Fibroblast of upper back skin (primary cell): ENCODE data around the gene PFDN4.

Experiments
- DNase-seq: peaks from one replicate; pipeline ENCODE4 v3.0.0-alpha.2; 2013

PFDN4 gene

GRCh38 chr20:54207743-54208547, at the start of gene PFDN4:
TSS of gene PFDN4 (plus strand) at chr20:54208087. CDS start at chr20:54208101, 14 bp downstream.
- peak; percentile 81 for DNase-seq

- DNase-seq = no peak
Measured at GRCh38 chr20:54158226-54158625, 49.7 kb upstream of the PFDN4 start.

GRCh38 chr20:54158856-54159418, 49.0 kb upstream of the PFDN4 start:
- DNase-seq = no peak

DNA sequence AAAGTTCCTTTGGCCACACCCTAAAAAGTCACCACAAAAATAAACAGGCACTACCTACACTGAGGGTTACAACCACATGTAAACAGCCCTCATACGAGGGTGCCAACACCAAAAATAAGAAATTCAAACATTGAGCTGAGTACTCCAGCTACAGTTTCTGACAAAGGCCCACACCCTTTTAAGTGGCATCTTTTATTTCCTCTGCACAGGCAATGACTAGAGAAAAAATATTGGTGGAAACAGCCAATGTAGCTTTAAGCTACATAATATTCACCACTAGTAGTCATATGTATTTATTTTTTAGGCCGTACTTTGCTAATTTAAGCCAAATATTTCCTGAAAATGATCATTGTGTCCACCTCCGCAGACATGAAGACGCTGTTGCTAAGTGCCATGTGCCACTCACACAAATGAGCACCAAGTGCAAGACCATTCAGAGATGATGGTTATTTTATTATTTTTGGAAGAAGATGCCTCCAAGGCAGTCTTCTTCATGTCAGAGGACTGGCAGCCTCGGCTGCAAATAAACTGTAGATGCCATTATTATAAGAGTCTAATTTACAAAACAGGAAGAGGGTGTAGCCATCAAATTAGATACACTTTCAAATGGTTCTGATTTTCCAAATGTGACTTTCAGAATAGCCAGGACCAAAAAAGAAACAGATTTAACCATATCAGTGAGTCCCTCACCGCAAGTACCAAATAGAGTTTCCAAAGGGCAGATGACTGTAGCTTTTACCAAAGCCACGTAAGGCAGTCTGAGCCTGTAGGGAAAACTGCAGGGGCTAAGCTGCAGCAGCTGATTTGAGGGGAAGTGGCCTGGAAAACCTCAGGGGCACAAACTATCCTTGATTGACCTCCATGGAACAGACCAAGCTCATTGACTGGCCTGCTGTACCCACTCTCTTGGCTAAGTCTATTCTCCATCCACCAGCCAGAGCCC, 47.6 kb upstream of the PFDN4 start:
- no peak for DNase-seq

DNA sequence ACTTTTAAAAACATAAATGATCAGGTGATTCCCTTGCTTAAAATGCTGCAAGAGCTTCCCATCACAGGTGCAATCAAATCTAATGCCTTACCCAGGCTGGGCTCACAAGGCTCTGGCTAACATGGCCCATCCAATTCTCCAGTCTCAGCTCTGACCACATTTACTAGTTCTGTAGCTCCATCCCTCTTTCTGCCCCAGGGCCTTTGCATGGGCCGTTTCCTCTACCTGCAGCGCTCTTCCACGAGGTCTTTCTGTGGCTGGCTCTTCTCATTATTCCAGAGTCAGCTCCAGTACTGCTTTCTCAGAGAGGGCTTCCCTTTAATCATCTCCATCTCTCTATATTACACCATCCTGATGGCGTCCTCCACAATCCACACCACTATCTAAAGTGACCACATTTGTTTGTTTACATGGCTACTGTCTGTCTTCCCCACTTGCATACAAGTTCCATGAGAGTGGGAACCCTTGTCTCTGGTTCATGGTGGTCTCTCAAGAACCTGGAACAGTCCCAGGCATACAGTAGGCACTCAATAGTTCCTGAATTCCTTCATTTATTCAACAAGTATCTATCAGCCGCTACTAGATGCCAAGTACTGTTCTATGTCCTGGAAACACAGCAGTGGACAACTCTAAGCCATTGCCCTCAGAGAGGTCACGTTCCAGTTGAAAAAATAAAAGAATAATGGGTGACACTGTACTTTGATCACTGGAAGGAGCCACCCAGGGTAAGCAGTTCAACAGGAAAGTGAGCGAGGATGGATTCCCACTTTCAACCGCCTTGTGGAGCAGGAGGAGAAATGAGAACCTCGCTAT, 46.7 kb upstream of the PFDN4 start:
- no peak for DNase-seq

DNA sequence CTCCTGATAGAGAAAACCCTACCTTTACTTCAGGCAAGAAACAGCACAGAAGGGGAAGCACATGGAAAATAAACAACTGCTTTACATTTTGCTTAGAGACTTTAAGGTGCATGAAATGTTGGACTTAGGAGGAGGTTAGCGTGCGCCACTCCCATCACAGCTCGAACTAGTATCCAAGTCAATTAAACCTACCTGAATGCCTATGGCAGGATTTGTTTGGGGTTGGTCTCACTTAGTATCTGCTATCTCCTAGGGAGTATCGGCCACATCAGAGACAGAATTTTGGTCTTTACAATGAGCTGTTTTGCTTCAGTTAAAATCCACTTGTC, 46.1 kb upstream of the PFDN4 start:
- DNase-seq = no peak

- DNase-seq = no peak
Measured at GRCh38 chr20:54162378-54163009, 45.4 kb upstream of the PFDN4 start.

GRCh38 chr20:54163402-54163801, 44.5 kb upstream of the PFDN4 start:
- no peak for DNase-seq

- DNase-seq = no peak
Measured at GRCh38 chr20:54165014-54165413, 42.9 kb upstream of the PFDN4 start.

DNA sequence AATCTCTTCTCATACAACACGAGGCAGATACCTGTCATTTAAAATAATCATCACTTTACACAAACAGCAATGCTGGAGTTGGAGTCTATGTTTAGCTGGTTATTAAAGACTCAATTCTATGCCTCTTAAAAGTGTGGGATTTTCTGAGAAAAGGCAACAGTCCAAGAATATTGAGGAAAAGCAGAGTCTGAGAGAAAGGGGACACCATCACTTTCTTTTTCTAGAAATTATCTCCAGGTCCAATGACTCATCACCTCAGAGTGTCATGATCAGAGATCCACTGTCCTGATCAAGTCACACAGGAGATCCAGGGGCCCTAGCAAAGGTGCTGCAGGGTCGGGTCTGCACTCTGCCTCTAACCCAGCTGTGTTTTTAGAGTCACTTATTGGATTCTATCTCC, 42.1 kb upstream of the PFDN4 start:
- DNase-seq = no peak

DNA sequence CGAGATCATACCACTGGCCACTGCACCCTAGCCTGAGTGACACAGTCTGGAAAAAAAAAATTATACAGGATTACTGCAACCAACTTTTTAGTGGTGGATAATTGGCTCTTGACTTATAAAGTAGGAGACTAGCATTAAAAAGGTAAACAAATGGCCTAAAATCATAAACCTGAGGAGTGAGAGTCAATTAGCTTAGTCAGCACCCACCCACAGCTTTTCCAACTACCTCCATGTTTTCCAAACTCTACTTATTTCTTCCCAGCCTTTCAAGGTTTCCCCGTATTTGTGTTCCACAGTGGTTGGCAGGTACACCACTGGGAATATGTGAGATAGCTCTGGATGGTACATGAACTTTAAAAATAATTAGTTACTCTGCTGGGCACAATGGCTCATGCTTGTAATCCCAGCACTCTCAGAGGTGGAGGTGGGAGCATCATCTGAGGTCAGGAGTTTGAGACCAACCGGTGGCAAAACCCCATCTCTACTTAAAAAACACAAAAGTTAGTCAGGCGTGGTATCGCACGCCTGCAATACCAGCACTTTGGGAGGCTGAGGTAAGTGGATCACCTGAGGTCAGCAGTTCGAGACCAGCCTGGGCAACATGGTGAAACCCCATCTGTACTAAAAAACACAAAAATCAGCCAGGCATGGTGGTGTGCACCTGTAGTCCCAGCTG, 40.8 kb upstream of the PFDN4 start:
- DNase-seq = no peak

DNA sequence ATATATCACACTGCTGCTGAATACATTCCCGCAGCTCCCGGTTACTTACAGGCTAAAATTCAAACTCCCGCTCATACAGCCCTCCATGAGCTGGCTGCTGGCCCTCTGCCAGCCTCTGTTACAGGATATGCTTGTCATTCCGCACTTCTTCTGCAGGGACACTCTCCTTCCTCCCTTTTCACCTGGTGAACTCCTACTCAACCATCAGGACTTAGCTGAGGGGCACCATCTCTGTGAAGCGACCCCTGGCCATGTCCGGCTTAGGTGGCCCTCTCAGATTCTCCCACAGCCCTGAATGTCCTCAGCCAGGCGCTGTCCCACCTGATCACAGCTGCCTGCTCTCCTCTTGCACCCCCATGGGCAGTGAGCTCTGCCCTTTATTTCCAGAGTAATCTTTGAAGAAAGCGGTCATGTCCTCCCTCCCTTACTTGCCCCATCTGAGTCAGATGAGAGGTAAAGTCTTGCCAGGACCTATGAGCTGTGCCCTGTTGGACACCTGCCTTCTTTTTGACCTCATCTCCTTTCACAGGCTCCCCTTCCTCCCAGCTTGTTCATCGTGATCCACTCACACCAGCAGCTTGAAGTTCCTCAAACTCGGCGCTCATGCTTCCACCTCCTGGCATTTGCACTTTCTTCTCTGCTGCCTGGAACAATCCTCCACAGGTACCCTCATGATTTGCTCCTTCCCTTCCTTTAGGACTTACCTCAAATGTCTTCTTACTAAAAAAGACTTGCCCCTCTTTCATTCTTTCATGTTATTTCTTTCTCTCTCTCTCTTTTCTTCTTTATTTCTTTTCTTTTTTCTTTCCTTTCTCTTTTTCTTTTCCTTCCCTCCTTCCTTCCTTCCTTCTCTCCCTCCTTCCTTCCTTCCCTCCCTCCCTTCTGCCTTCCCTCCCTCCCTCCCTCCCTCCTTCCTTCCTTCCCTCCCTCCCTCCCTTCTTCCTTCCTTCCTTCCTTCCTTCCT, 39.7 kb upstream of the PFDN4 start:
- DNase-seq = peak; percentile 61

- DNase-seq = peak; percentile 16
Measured at GRCh38 chr20:54168961-54169862, 38.7 kb upstream of the PFDN4 start.

DNA sequence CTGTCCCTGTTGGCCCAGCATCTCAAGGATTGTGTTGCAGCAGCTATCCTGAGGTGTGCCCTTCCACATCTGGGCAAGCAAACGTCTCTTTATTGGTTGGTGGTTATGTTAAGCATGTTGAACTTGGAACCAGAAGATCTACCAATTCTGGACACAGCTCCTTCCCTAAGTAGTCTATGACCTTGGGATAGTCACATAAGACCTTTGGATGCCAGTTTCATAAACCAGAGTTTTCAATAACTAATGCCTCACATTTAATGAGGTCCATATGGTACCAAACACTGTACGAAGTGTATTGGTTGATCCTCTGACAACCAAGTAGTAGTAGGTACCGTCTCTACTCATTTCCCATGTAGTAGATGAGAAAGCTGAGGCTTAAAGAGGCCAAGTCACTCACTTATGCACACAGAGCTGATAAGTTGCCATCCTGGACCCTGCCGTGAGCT, 37.8 kb upstream of the PFDN4 start:
- DNase-seq = no peak

- no peak for DNase-seq
Measured at GRCh38 chr20:54170963-54171362, 36.9 kb upstream of the PFDN4 start.

- no peak for DNase-seq
Measured at GRCh38 chr20:54172532-54172855, 35.4 kb upstream of the PFDN4 start.

DNA sequence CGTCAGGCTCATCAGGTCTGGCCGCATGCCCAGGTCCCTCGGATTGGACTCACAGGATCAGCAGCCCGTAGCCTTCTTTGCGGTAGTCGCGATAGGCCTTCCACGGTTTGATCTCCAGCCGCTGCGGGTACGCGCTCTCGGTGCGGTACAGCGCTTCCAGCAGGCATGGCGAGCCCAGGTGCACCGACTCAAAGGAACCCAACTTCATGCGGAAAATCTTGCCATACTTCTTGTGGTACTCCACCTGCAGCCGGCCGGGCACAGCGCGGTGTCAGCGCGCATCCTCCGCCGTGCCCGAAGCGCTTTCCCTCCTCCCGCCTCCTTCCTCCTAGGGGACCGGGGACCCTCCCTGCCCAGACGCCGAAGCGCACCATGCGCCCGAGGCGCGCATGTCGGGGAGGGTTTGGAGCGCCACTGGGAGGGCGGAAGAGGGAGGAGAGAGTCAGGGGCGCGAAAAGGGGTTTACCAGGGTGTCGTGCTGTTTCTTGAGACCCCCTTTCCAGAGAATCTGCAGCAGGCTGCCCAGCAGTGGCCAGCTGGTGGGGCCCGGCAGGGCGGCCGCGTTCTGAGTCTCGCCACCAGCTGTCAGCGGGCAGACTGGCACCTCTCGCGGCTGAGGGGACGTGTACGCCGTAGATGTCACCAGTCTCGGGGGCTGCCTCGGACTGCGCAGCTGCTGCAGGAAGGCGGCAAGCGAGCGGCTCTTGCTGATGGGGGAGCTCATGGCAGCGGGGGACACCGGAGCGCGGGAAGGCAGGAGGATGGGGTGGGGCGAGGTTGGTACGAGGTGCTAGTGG, 34.8 kb upstream of the PFDN4 start:
- DNase-seq = peak; percentile 24

DNA sequence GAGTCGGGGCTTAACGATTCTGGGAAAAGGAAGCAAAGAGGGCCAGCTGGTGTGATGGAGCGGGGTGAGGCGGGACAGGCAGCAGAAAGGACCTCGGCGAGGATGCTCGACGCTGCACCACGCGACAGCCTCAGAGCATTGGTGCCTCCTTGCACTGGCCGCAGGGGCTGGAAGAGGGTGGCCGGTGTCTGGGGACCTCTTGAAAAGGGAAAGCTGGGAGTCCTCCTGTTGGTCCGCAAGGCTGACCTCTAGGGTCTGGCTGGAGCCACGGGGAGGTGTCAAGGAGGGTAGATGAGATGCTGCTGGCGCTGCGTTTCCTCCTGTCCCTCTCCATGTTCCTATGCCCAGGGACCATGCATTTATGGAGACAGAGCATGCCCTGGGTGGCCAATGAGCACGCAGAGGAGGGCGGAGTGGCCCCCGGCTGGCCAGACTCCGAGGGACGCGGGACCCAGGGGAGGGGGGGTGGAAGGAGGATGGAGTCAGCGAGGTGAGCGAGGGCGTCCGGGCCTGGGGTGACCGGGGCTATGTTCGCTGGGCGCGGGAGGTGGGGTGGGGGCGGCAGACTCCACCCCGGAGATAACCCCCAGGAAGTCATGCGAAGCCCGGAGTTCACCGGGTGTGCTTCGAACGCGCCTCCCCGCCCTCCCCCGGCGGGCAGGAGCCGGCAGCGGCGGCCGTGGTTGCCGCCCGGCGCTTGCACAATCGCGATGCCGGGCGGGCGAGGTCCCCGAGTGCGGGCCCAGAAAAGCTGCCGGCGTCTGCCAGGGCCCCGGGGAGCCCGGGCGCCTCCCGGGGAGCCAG, 34.0 kb upstream of the PFDN4 start, which contains the start of gene CYP24A1:
Gene CYP24A1 (minus strand): TSS at position 334 of the 804 bp plus-strand sequence. CDS start 407 bp downstream, outside the sequence.
- DNase-seq = no peak
